SK-N-DZ (cell line): ENCODE data around the gene CHST13.

Experiments used
- DNase-seq: peaks from one replicate; pipeline ENCODE4 v3.0.0-alpha.2; 2015; ENCODE audit warnings: low spot score

The CHST13 gene

GRCh38 chr3:126487151-126487771 is 36.7 kb upstream of the CHST13 start:
- DNase-seq = peak; percentile 33

- no peak for DNase-seq
Measured at GRCh38 chr3:126488185-126488584, 35.8 kb upstream of the CHST13 start.

GRCh38 chr3:126488886-126489569 is 34.9 kb upstream of the CHST13 start:
- DNase-seq = no peak

DNA sequence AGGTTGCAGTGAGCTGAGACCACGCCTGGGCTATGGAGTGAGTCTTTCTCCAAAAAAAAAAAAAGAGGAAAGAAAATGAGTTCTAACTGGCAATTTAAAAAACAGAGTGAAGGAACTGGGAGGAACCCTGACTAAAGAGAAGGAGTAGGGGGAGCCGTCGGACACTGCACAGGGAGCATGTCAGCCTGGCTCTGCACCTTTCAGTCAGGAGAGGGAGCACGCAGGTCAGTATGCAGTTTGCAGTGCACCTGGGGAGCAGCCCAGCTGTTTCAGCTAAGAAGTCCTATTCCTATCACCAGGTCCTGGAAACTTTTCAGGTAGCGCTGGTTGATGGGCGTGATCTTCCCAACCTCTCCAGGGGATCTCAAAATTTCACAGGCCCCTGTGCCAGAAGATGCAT is 33.3 kb upstream of the CHST13 start:
- DNase-seq = no peak

- no peak for DNase-seq
Measured at GRCh38 chr3:126491221-126492013, 32.5 kb upstream of the CHST13 start.

DNA sequence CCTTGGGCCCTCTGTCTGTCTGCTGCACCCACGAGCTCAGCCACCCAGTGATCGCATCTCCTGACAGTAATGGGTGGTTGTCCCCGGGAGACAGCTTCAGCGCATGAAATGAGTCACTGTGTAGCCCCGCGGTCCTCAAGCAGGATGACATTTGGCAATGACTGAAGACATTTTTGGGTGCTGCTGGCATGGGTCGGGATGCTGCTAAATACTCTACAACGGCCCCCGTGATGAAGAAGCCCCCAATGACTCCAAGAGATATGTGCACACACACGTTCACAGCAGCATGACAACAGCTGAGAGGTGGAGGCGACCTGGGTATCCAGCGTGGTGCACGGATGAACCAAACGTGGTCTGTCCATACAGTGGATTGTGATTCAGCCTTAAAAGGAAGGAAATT is 30.9 kb upstream of the CHST13 start:
- DNase-seq = no peak

DNA sequence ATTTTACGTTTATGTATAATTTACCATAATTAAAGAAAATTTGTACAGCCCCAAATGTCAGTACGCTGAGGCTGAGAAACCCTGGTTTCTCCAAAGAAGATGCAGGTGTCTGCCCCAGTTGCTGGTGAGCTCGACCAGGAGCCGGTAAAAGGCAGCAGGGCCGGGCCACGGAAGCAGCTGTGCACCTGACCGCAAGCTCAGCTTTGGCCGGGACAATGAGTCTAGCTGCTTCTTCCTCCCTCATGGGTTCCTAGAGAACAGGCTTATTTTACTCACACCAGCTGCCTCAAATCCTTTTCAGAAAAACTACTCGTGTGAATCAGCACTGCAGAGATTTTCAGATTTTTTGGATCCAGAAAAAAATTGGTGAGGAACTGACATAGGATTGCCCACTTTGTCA is 30.2 kb upstream of the CHST13 start:
- no peak for DNase-seq

GRCh38 chr3:126494204-126494969 is 29.6 kb upstream of the CHST13 start:
- DNase-seq = no peak

- DNase-seq = no peak
Measured at GRCh38 chr3:126494970-126495230, 29.1 kb upstream of the CHST13 start.

GRCh38 chr3:126495786-126496185 is 28.2 kb upstream of the CHST13 start:
- no peak for DNase-seq

DNA sequence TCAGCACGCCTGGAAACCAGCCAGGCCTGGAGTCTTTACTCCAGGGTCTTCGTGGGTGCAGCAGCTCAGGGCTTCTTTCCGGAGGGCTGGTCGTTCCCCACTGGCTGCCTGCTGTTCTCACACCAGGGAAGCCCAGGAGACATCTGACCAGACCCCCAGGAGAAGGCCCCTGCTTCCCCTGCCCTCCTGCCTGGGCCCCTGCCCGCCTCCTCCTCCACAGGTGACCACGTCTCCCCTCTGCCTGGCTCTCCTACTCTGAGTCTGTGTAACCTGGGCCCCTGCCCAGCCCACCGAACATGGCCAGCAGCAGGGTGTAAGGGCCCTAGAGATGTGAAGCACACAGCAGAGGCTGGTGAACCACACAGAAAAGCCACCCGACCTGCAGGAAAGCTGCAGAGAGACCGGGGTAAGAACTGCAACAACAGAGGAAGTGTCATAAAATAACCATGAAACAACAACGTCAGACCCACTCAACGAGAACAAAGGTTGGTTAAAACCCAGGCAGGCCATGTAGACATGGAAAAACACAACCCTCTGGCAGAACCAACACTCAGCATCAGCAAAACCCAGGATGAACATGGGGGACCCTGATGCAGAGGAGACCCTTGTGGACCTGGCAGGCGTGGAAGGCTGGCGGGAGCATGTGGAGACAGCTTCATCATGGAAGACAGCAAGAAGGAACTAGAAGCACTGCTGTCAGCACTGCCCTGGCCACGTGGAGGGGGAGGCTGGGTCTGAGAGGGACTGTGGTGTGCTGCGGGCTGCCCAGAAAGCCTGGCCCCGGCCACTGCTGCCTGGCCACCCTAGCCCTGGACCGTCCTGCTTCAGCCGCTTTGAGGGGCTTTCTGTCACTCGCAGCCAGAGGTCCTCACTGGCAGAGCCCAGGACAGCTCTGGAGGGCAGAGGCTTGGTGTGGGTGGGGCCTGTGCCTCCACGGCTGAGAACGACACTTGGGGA is 26.8 kb upstream of the CHST13 start:
- DNase-seq = no peak

DNA sequence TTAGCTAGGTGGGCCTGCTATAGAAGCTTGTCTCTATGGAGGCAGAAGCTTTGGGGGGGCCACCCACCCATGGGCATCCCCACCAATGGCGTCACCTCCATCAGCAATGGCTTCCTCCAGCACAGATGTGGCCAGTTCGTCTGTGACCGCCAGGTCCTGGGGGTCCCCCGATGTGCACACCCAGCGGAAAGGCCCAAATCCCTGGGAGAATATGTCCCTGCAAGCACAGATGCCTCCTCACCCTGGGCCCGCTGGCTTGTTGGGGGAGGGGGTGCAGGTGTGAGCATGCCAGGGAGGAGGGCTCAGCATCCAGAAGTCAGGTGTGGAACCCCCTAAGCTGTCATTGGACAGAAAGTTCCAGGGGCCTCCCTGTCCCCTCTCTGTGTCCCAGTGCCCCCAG is 26.0 kb upstream of the CHST13 start:
- no peak for DNase-seq

GRCh38 chr3:126498461-126498860 is 25.5 kb upstream of the CHST13 start:
- DNase-seq = no peak

DNA sequence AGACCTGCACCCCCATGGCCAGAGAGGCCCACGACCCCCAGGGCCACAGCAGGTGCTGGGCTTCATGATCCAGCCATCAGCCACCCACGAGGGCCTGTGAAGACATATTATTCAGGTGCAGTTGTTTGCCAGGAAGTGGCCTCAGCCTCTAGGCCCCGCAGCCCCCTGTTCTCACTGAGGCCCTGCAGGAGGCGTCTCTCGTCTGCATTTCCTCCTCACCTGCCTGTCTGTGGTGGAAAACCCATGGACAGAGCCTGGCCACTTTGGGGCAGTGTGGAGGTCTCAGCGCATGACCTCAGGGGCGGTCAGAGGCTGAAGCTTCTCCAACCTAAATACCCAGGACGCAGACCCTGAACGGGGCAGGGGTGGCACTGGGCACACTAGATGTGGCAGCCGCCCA is 25.0 kb upstream of the CHST13 start:
- DNase-seq = no peak

DNA sequence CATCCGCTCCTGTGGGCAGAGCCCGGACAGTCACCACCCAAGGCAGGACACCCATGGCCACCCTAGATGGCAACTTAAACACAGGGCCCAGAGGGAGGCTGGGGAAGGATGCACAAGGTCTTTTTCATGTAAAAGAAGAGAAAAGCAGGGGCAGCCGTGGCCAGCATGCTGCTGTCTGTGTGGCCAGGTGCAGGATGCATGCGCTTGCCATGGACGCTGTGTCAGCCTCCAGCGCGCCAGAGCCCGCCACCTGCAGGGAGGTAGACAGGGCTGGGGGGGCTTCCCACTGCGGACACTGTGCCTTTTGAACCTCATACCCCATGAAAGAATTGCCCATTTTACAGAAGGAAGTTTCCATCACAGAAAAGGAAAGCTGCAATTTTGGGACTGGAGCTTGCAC is 24.6 kb upstream of the CHST13 start:
- DNase-seq = no peak

GRCh38 chr3:126500016-126500415 is 23.9 kb upstream of the CHST13 start:
- DNase-seq = no peak

DNA sequence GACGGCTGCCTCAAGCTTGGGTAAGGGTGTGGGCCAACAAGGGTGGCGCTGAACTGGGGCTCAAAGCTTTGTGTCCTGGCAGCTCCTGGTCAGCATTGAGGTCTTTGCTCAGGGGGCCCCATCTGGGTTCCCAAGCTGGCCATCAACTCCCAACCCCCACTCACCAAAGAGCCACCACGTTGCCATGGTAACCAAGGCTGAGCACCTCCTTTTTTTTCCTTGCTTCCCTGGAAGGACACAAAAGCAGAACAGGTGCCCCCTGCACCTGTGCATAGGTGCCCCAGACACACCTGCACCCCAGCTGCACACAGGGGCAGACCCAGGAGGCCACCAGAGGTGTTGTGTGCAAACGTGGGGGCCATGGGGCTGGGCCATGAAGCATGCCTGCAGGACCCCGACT is 22.9 kb upstream of the CHST13 start:
- DNase-seq = no peak

GRCh38 chr3:126501736-126502135 is 22.2 kb upstream of the CHST13 start:
- DNase-seq = no peak

DNA sequence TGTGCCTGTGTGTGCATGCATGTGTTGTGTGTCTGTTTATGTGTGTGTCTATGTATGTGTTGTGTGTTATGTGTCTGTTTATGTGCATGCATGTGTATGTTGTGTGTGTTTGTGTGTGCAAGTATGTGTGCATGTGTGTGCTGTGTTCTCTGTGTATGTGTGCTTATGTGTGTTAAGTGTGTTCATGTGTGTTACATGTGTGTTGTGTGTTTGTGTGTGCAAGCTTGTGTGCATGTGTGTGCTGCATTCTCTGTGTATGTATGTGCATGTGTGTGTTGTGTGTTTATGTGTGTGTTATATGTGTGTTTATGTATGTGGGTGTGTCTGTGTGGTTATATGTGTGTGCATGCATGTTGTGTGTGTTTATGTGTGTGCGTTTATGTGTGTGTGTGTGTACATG is 21.3 kb upstream of the CHST13 start:
- no peak for DNase-seq

DNA sequence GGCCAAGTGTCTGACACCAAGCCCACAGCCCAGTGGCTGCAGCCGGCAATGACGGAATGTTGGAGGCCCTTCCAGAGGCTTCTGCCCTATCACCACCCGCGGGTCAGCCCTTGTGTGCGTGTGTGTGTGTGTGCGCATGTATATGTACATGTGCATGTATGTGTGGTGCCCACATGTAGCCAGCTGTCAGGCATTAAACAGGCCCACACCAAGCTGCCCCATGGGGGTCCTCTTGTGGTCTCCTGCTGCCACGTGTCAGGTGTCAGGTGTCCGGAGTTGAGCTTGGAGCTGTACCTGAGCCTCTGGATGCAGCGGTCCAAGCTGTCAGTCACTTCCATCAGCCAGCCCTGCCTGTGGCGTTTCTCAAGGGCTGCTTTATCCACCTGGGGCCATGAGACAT is 20.3 kb upstream of the CHST13 start:
- no peak for DNase-seq

- DNase-seq = no peak
Measured at GRCh38 chr3:126507886-126508285, 16.1 kb upstream of the CHST13 start.
